HUDEP-2 (cell line): ENCODE measurements around the gene LYVE1.
A peak's percentile ranks its signal among the peaks of the same experiment; 100 is the strongest.

Source experiments
- DNase-seq, 76 experiments: peaks; one replicate each; lab custom pipeline; 2025; ENCODE audit not compliant: unreplicated experiment in 76 of 76; lab: John Stamatoyannopoulos, UW

LYVE1 gene

GRCh38 chr11:10526974-10527918 lies 41.2 kb downstream of the LYVE1 start:
- no peak for DNase-seq

GRCh38 chr11:10524471-10524870 lies 44.0 kb downstream of the LYVE1 start:
- DNase-seq = no peak

DNA sequence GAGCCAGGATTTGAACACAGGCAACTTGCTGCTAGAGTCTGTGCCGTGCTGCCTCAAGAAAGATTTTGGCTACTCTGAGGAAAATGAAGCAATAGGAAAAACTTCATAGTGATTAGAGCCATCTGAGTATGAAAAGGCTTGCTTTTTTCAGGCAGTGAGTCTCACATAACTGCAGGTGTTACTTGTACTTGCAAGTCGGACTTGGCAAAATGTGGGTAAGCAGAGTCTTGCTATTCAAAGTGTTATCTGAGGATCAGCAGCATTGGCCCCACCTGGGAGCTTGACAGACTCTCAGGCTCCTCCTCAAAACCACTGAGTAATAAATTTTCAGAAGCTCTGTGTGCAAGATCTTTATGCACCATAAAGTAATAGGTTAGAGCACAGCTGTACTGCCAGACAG lies 45.5 kb downstream of the LYVE1 start:
- no peak for DNase-seq

DNA sequence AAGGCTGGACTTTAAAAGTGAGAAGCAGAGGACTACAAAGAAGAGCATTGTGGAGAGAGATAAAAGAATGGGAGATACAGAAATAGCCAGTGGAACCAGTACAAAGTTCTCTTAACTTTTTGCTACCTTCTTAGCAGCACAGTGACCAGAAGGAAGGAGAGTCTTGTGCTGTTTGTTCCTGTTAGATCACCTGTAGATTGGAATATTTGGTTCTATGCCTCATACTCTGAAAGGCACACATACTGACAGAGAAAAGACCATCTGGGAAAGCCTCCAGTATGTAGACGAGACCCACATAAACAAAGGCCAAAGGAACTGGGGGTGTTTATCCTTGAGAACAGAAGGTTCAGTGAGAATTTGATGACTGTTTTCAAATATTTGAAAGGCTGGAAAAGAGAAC lies 46.2 kb downstream of the LYVE1 start:
- no peak for DNase-seq

DNA sequence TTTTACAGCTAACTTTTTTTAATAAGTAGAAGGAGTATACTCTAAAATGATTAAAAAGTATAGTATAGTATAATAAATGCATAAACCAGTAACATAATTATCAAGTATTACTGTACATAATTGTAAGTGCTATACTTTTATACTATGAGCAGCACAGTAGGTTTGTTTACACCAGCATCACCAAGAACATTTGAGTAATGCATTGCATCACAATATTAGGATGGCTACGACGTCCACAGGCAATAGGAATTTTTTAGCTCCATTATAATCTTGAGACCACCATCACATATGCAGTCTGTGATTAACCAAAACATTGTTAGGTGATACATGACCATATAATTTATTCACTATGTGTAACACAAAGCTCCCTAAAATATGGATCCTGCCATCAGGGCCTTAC lies 47.9 kb downstream of the LYVE1 start:
- DNase-seq = no peak

DNA sequence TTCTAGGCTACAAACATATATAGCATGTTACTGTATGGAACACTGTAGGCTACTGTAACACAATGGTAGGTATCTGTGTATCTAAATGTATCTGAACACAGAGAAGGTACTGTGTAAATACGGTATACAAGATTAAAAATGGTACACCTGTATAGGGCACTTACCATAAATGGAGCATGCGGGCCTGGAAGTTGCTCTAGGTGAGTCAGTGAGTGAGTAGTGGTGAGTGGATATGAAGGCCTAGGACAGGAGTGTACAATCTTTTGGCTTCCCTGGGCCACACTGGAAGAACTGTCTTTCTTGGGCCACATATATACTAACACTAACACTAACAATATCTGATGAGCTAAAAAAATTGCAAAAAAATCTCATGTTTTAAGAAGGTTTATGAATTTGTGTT lies 48.8 kb downstream of the LYVE1 start:
- DNase-seq = no peak

DNA sequence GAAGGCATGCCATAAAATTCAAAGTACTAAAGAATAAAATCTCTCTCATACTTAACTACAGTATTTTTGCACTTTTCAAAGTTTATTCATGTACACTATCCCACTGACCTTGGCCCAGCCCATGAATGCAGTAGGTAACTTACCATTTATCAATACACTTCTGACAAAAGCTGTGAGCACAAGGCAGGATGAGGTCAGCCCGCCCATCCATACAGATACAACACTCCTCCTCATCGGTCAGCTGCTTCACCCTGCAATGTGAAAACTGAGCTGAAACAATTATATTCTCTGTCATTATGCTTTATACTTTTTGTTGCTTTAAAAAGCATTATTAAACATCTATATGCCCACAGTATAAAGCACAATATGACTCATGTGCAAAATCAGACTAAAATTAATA lies 49.6 kb downstream of the LYVE1 start:
- no peak for DNase-seq

DNA sequence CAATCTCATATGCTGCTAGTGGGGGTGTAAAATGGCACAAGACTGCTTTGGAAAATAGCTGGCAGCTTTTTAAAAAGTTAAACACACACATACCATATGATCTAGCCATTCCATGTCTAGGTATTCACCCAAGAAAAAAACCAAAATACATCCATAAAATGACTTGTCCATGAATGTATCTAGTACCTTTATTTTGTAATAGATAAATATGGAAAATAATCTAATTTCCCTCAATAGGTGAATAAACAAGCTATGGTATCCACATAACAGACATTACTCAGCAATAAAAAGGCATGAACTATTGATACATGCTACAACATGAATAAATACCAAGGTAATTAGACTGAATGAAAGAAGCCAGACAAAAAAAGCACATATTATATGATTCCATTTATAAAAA lies 50.3 kb downstream of the LYVE1 start:
- no peak for DNase-seq

DNA sequence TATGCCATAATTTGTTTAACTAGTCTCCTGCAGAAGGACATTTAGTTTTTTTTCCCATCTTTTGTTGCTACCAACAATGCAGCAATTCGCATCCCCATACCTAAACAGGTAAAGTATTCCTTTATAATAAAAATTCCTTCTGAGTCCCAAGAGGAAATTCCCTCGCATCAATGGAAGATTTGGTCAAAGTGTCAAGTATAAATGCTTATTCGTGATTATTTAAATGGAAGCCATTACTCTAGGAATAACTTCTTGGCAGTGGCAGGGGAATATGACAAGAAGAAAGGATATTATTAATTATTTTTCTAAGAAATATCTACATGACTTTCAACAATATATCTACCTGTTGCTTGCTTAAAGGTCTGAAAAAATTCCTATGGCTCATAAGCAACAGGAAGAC lies 53.0 kb downstream of the LYVE1 start:
- DNase-seq = no peak

GRCh38 chr11:10514709-10515108 lies 53.8 kb downstream of the LYVE1 start:
- DNase-seq = no peak

GRCh38 chr11:10514202-10514601 lies 54.3 kb downstream of the LYVE1 start:
- peak in 1 of 76 experiments; percentile 25 for DNase-seq

- no peak for DNase-seq
Measured at GRCh38 chr11:10511181-10511621, 57.3 kb downstream of the LYVE1 start.
